SIG-M5 (cell line): Measurements from ENCODE around the gene IGFBP3.

Experiments
- DNase-seq: peaks from one replicate; lab custom pipeline; 2025; lab: John Stamatoyannopoulos, UW

IGFBP3 gene

DNA sequence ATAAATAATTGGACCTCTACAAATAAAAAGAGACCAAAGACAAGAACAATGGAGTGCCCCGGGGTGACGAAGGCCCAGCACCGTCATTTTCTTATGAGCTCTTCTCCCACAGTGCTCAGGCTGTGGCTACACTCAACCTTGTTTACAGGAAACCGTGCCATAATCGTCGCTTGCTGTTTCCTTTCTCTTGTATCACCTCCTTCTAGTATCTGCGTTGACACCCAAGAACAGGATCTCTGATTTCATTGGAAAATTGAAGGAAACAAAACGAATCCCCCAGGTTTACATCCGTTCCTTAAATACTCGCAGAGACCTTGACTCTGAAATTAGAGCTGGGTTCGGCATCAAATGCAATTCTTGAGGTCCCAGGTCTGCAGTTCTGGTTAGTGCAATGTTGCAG is 1.7 kb upstream of the IGFBP3 start:
- no peak for DNase-seq

DNA sequence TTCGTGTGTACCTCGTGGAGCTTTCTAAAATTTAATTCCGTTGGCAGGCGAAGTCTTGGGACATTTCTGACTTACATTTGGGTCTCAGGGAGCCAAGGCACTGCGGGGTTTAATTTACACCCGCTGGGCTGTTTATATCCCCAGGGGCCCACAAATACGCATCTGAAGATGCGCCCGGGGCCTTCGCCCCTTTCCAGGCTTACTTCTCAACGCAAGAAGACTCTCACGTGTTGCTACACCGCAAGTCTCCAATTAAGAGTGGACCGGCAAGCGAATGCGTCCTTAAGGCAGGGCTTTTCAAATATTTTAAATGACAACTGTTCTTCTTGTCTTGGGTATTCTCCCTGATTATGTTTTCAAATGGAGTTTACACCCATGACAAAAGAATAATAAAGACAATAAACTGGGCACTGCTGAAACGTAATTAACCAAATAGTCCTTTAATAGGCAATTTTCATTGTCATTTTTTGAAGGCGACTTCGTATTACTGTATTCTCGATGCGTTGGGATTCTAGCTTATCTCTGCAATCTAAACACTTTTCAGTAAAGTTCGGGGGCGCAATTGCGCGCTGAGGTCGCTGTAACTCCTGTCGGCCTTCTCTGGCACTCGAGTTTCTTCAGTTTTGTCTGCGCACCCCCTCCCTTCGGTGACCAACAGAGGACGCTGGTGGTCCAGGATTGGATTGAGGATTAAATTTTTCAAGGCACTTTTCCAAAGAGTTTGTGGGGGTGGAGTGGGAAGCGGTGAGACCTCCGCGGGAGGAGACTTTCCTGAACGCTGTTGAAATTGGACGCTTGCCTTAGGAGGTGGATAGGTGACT is 837 bp upstream of the IGFBP3 start:
- no peak for DNase-seq

- no peak for DNase-seq
Observed at GRCh38 chr7:45921381-45921698, 268 bp upstream of the IGFBP3 start.

GRCh38 chr7:45919993-45920459 is 1.0 kb downstream of the IGFBP3 start:
- no peak for DNase-seq

DNA sequence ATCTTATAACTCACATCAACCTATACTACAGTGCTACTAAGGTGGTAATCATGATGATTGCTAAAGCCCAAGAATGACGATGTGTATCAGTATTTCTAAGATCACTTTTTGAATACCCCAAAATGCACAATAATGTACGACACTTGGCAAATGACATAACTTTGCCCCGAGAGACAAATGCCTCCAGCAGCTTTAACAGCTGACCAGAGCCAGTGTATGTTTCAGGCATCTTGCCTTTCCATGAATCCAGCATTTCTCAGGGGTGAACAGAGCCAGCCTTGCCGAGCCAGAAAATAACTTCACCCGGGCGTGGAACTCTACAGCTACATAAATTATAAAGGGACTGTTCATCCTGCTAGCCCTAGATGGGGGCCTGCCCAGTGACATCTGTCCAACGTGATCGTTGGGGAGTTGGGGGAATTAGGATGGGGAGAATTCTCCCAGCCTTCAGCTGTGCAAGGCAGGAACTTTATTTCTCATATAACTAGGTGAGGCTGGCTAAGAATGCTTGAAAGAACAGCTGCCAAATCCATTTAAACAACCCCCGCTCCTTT is 1.8 kb downstream of the IGFBP3 start:
- no peak for DNase-seq

- DNase-seq = no peak
Observed at GRCh38 chr7:45918556-45918955, 2.5 kb downstream of the IGFBP3 start.

- DNase-seq = no peak
Observed at GRCh38 chr7:45917658-45918057, 3.4 kb downstream of the IGFBP3 start.

GRCh38 chr7:45917064-45917463 is 4.0 kb downstream of the IGFBP3 start:
- no peak for DNase-seq

GRCh38 chr7:45915606-45916005 is 5.5 kb downstream of the IGFBP3 start:
- DNase-seq = no peak

DNA sequence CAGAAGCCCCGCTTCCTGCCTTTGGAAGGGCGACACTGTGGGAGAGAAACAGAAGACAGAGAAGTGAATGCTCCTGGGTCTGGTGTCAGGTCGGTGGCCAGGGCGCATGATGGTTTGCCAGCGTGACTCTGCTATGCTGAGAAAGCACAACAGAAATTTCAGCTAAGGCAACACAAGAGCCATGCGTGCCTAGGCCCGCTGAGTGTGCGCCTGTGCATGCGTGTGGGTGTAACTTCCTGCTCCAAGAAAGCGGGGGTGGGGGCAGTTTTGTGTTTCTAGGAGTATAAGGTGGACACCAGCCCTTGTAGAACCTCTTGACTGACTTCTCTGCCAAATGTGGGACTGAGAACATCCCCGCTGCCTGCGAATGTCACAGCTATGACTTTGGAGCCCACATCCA is 6.2 kb downstream of the IGFBP3 start:
- DNase-seq = no peak

- DNase-seq = no peak
Observed at GRCh38 chr7:45912972-45913371, 8.1 kb downstream of the IGFBP3 start.

GRCh38 chr7:45911311-45911710 is 9.8 kb downstream of the IGFBP3 start:
- DNase-seq = no peak

- no peak for DNase-seq
Observed at GRCh38 chr7:45910855-45911254, 10.2 kb downstream of the IGFBP3 start.

GRCh38 chr7:45909561-45909960 is 11.5 kb downstream of the IGFBP3 start:
- DNase-seq = no peak

DNA sequence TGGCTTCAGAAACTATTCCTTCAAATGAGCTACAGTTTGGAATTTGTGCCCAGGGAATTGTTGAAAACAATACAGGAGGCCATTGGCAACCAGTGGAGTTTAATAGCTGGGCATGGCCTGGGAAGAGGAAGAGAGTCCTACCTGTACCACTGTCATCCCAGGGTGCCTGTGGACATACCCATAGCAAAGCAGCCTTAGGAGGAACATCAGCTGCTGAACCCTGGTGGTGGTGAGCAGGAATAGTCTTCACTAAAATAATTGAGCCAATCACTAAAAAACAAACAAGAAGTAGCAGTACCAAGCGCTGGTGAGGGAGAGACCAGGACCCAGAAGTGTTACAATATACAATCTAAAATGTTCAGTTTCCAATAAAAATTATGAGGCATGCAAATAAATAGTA is 18.3 kb downstream of the IGFBP3 start:
- no peak for DNase-seq

DNA sequence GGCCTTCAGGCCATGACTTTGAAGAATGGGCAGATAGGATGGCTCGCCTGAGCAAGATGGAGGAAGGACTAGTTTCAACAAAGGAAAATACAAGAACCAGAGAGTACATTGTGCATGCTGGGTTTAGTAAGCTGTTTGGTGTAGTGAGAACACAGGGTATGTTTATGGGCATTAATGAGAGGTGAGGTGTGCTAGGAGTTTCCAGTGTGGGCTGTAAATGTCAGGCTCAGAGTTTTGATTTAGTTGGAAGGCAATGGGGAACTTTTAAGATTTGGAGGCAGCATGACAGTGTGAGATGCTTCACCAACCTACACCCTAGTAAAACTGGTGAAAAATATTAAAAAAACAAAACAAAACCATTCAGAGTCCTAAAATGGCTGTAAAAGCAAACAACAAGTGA is 19.5 kb downstream of the IGFBP3 start:
- DNase-seq = no peak

DNA sequence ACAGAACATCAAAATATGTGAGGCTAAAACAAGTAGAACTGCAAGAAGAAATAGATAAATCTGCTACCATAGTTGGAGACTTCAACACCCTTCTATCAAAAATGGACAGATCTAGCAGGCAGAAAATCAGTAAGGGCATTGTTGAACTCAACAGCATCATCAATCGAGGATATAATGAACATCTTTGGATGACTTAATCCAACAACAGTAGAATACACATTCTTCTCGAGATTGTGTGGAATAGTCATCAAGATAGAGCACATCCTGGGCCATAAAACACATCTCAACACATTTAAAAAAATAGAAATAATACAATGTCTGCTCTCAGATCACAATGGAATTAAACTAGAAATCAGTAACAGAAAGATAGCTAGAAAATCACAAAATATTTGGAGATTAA is 22.9 kb downstream of the IGFBP3 start:
- no peak for DNase-seq

- DNase-seq = no peak
Observed at GRCh38 chr7:45897042-45897690, 23.9 kb downstream of the IGFBP3 start.

DNA sequence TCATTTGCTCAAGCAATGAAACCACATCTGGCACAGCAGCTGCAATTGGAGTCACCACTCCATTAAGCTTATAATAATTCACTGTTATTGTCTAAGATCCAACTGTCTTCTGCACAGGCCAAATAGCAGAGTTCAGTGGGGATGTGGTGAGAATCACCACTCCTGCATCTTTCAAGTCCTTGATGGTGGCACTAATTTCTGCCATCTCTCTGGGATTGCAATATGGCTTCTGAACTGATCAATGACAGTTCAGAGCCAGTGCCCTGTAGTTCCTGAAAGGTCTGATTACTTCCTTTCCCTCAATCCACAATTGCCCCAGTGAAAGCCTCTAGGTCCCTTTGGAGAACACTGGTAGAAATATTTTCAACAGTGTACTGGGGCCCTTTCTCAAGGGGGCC is 26.4 kb downstream of the IGFBP3 start:
- no peak for DNase-seq

GRCh38 chr7:45893996-45894664 is 26.9 kb downstream of the IGFBP3 start:
- DNase-seq = no peak

- no peak for DNase-seq
Observed at GRCh38 chr7:45893374-45893995, 27.6 kb downstream of the IGFBP3 start.

DNA sequence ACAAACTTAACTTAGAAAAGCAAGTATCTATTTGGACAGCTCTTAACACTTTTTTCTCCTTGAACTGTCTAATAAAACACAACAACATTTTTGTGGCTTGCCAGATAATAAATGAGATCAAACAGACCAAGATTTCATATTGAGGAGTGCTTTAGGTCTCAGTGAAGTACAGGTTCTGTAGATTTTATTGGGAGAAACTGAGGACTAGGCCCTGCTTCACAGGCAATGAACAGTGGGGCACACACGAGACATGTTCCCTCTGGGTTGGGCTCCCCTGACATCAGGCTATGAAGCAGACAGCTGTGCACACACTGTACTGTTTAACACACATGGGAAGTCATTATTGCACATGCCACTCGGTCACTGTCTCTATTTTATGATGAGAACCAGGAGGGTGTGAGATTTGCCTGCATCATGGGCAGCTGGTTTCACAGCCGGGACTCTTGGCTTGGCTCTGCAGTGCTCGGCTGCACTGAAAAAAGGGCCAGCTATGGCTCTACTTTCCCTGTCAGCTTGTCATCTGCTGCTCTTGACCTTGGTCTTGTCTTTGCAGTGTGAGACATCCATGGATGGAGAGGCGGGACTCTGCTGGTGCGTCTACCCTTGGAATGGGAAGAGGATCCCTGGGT is 28.6 kb downstream of the IGFBP3 start:
- no peak for DNase-seq
